Activated CD4-positive, alpha-beta T cell treated with anti-CD3 and anti-CD28 coated beads for 36 hours (primary cell): ENCODE results near the gene PIR. TPM values are rescaled to one million over a fixed set of nuclear protein-coding genes. Genes with fewer than 3 reads are reported as not detected.

Experiments used
- ATAC-seq: fragments of 200-7000 bp; cut with Tn5 transposase; one replicate; pipeline ENCODE4 v1.10.0; 2021; ENCODE audit warnings: mild to moderate bottlenecking, moderate library complexity
- CTCF ChIA-PET: fragments of 350-600 bp; sonication (Branson Sonifier 250); formaldehyde crosslinking; loops from one replicate; lab custom pipeline; 2021; ENCODE audit warnings: antibody characterized with exemption; lab: Charles Lee
- POLR2A ChIA-PET: fragments of 350-600 bp; sonication (Branson Sonifier 250); formaldehyde crosslinking; loops from one replicate; lab custom pipeline; 2021; ENCODE audit warnings: antibody characterized with exemption, inconsistent platforms; lab: Charles Lee
- DNase-seq: peaks from one replicate; pipeline ENCODE4 v3.0.0-alpha.2; 2020
- H3K27ac Mint-ChIP-seq: one replicate; pipeline ENCODE4 v1.8.0; 2021; ENCODE audit warnings: mixed read lengths
- H3K27me3 Mint-ChIP-seq: one replicate; pipeline ENCODE4 v1.8.0; 2021; ENCODE audit warnings: mixed read lengths
- H3K36me3 Mint-ChIP-seq: one replicate; pipeline ENCODE4 v1.8.0; 2021; ENCODE audit warnings: low read depth, mixed read lengths
- H3K4me1 Mint-ChIP-seq: one replicate; pipeline ENCODE4 v1.8.0; 2021; ENCODE audit warnings: mixed read lengths
- H3K4me3 Mint-ChIP-seq: one replicate; pipeline ENCODE4 v1.8.0; 2021; ENCODE audit warnings: mild to moderate bottlenecking, moderate library complexity, mixed read lengths
- H3K9me3 Mint-ChIP-seq: one replicate; pipeline ENCODE4 v1.8.0; 2021; ENCODE audit warnings: low read depth, mixed read lengths
- intact Hi-C, 2 experiments: fragments of 100-400 bp; cut with DNase I in 1 of 2; cut with micrococcal nuclease in 1 of 2; formaldehyde crosslinking; loops; one replicate each; pipeline versions ENCODE4 v1.14.2 to v1.15.1; 2022 to 2024; cut with DNase I, micrococcal nuclease
- total RNA-seq, 2 experiments: library from RNA; stranded (reverse); gene quantifications; one replicate each; pipeline ENCODE4 v1.2.3, GENCODE V29; 2021

The PIR gene
- total RNA-seq, 2 experiments from 2014 or later = 1.4 to 2.3 TPM

DNA sequence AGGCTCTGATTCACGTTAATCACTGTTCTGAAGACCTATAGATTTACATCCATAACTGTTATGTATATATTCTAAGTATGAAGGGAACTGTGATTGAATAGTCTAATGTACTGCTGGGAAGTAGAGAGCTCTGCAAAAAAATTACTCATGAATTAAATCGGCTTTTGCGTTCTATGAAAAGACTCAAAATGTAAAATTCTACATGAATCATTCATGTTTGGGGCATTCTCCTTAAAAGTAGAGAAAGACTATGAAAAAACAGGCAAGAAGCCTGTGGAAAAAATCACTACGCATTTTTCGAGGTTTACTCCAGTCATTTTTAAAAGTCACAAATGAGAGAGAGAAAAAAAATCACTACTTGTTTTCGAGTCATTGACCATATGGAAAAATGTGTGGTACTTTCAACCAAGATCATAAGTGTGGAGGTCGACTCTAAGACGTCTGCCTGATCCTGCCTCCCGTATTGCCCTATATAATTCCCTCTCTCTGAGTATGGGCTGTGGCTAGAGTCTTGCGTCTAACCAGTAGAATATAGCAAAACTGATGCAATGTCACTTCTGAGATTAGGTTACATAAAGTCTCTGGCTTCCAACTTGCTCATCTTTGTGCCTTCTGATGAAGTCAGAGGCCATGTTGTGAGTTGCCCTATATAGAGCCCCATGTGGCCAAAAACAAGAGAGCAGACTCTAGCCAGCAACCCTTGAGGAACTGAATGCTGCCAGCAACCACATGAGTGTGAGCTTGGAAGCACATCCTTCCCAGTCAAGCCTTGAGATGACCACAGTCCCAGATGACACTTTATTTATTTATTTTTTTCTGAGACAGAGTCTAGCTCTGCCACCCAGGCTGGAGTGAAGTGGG lies 76.8 kb downstream of the PIR start:
- ATAC-seq = peak; percentile 36
- Mint-ChIP-seq H3K27ac (no peak overlapping the region), H3K36me3 (peaks cover 3% of the 10 kb centered on the region), H3K4me1 (no peaks in the 10 kb centered on the region), H3K9me3 (peaks cover 3% of the 10 kb centered on the region), H3K4me3 (no peak overlapping the region), H3K27me3 (no peaks in the 10 kb centered on the region)
- intact Hi-C loops = no loop called here
- ChIA-PET POLR2A (no interaction called here), CTCF (no interaction called here)
- peak; percentile 3 for DNase-seq

DNA sequence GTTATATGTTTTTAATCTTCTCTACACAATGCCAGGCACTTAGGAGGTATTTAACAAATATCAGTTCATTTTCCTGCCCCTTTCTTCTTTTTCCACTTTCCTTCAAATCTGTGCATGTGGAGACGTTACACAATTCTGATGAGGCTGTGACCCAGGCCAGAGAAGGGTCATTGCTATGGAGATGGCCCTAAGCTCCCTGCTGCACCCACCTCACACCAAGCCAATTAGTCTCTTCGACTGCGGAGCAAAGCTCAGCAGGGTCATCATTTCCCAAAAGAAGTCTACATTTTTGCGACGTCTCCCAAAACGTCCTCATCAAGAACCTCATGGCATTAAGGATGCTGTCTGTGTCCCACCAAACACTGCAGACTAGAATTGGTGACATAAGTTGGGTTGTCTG lies 80.0 kb downstream of the PIR start:
- peaks cover 3% of the 10 kb centered on the region for H3K9me3 Mint-ChIP-seq
- no peak for DNase-seq
- no peak overlapping the region for H3K4me3 Mint-ChIP-seq
- H3K36me3 Mint-ChIP-seq = peaks cover 3% of the 10 kb centered on the region
- no peak overlapping the region for H3K27ac Mint-ChIP-seq
- ChIA-PET CTCF (no interaction called here), POLR2A (no interaction called here)
- no peaks in the 10 kb centered on the region for H3K4me1 Mint-ChIP-seq
- intact Hi-C loops = no loop called here
- peaks cover 1% of the 10 kb centered on the region for H3K27me3 Mint-ChIP-seq
- no peak for ATAC-seq

GRCh38 chrX:15410947-15411346 lies 82.2 kb downstream of the PIR start:
- Mint-ChIP-seq H3K27me3 (peaks cover 1% of the 10 kb centered on the region), H3K9me3 (no peaks in the 10 kb centered on the region), H3K4me1 (no peaks in the 10 kb centered on the region), H3K36me3 (no peaks in the 10 kb centered on the region), H3K27ac (no peak overlapping the region), H3K4me3 (no peak overlapping the region)
- intact Hi-C loops = no loop called here
- ATAC-seq (no peak), DNase-seq (no peak)
- ChIA-PET CTCF (no interaction called here), POLR2A (no interaction called here)

DNA sequence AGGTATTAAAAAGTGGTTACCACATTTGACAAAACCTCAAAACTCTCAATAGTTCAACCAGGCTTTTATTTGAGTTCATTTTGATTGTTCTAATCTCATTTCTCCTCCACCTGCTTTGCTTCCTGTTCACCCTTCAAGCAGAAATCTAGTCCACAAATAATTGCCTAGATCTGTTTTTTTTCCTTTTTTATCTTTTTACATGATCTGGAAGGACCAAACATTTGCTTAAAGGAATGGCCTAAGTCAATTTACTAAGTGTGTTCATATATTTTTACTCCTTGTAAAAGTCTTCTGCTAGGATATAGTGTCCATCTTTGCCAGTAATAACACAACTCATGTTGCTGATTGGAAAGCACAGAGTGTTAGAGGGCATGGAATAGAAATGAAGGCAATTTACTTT lies 82.7 kb downstream of the PIR start:
- intact Hi-C loops = no loop called here
- ChIA-PET CTCF (no interaction called here), POLR2A (no interaction called here)
- Mint-ChIP-seq H3K27me3 (peaks cover 1% of the 10 kb centered on the region), H3K4me1 (no peaks in the 10 kb centered on the region), H3K4me3 (no peak overlapping the region), H3K9me3 (no peaks in the 10 kb centered on the region), H3K27ac (no peak overlapping the region), H3K36me3 (no peaks in the 10 kb centered on the region)
- ATAC-seq = no peak
- no peak for DNase-seq

- Mint-ChIP-seq H3K4me3 (no peak overlapping the region), H3K9me3 (no peaks in the 10 kb centered on the region), H3K27me3 (peaks cover 1% of the 10 kb centered on the region), H3K36me3 (no peaks in the 10 kb centered on the region), H3K4me1 (peaks cover 4% of the 10 kb centered on the region), H3K27ac (no peak overlapping the region)
- intact Hi-C loops = no loop called here
- ATAC-seq (no peak), DNase-seq (no peak)
- ChIA-PET POLR2A (no interaction called here), CTCF (no interaction called here)
These were observed 87.3 kb downstream of the PIR start for GRCh38 chrX:15405846-15406245.

DNA sequence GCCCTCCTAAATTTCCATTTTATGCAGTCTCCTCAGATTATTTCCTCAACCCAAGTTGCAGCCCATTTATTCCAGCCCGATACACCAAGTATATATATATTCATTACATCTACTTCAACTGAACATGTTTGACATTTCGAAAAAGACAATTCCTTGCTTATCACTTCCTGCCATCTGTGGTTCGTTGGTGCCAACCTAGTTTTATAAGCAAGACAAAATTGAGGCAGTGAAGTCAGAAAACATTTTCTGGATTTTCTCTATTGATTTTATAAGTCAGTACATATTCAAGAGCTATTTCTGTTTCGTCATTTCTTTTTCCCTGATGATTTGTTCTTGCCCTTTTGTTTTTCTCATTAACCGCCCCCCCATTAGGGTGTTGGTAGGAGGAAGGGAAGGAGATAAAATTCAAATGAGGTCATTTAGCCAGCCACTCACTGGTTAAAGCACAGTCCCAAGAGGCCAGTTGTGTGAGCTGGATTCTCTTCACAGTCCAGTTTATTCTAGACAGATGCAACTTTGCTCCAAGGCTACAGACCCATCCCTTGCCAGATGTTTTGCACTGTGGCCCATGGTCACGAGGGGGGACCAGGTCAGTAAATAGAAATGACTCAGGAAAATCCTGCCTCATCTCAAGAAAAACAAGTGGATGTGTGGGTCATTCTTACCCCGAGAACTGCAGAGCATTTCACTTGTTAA lies 88.6 kb downstream of the PIR start:
- H3K4me3 Mint-ChIP-seq = no peak overlapping the region

DNA sequence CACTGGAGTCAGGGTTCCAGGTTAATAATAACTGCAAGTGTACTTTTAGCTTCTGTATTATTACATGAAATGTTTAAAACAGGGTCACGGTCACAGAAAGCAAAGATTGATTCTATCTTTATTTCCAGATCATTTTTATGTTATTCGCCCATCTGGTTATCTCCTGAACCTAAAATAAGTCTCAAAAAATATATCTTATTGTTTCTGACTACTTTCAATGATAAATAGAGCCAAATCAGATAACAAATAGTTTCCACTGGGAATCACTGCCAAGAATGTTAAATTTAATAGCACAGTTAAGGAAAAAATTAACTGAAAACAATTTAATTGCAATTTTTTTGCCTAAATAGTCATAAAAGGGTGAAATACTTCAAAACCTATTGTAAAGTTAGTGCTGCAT lies 91.8 kb downstream of the PIR start:
- CTCF ChIA-PET = no interaction called here
- H3K36me3 Mint-ChIP-seq = no peaks in the 10 kb centered on the region
- POLR2A ChIA-PET = no interaction called here
- no peak overlapping the region for H3K4me3 Mint-ChIP-seq
- intact Hi-C loops = no loop called here
- no peak for DNase-seq
- no peak for ATAC-seq
- no peaks in the 10 kb centered on the region for H3K27me3 Mint-ChIP-seq
- H3K9me3 Mint-ChIP-seq = no peaks in the 10 kb centered on the region
- no peak overlapping the region for H3K27ac Mint-ChIP-seq
- H3K4me1 Mint-ChIP-seq = peaks cover 4% of the 10 kb centered on the region

More for the DNA sequence above, 88.6 kb downstream of the PIR start:
- intact Hi-C loops = no loop called here
- ATAC-seq = no peak
- no peaks in the 10 kb centered on the region for H3K36me3 Mint-ChIP-seq
- no peaks in the 10 kb centered on the region for H3K9me3 Mint-ChIP-seq
- POLR2A ChIA-PET = no interaction called here
- no peak for DNase-seq
- H3K4me1 Mint-ChIP-seq = peaks cover 4% of the 10 kb centered on the region
- H3K27me3 Mint-ChIP-seq = peaks cover 1% of the 10 kb centered on the region
- CTCF ChIA-PET = no interaction called here
- H3K27ac Mint-ChIP-seq = no peak overlapping the region

GRCh38 chrX:15399962-15400391 lies 93.2 kb downstream of the PIR start:
- Mint-ChIP-seq H3K9me3 (no peaks in the 10 kb centered on the region), H3K4me3 (no peak overlapping the region), H3K4me1 (peaks cover 4% of the 10 kb centered on the region), H3K27me3 (no peaks in the 10 kb centered on the region), H3K36me3 (no peaks in the 10 kb centered on the region), H3K27ac (no peak overlapping the region)
- intact Hi-C loops = no loop called here
- ATAC-seq = no peak
- ChIA-PET CTCF (no interaction called here), POLR2A (no interaction called here)
- no peak for DNase-seq

- Mint-ChIP-seq H3K36me3 (no peaks in the 10 kb centered on the region), H3K4me1 (no peaks in the 10 kb centered on the region), H3K27me3 (no peaks in the 10 kb centered on the region), H3K9me3 (no peaks in the 10 kb centered on the region), H3K27ac (no peak overlapping the region), H3K4me3 (no peak overlapping the region)
- ATAC-seq (no peak), DNase-seq (no peak)
- intact Hi-C loops = no loop called here
- ChIA-PET CTCF (no interaction called here), POLR2A (no interaction called here)
These were observed 94.3 kb downstream of the PIR start for GRCh38 chrX:15398874-15399273.

DNA sequence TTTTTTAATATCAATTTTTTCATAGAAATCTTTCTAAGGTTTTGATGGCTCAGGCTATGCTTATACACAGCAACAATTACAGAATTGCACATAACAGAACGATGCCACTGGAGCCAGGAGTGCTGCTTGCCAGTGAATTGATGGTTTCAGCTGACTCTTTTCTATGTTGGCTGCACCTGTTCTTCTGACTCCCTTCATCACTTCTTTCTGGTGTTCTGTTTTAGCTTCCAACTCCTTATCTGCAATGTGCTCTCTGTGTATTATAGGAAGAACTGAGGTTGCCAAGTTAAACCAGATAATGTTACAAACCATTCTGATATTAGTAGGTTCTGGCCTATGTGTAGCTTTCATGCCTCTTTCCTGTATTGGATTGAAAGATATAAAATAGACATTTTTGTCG lies 97.3 kb downstream of the PIR start:
- Mint-ChIP-seq H3K36me3 (no peaks in the 10 kb centered on the region), H3K4me3 (no peak overlapping the region), H3K27ac (no peak overlapping the region), H3K4me1 (no peaks in the 10 kb centered on the region), H3K9me3 (no peaks in the 10 kb centered on the region), H3K27me3 (peaks cover 2% of the 10 kb centered on the region)
- ChIA-PET POLR2A (no interaction called here), CTCF (no interaction called here)
- DNase-seq (no peak), ATAC-seq (no peak)
- intact Hi-C loops = no loop called here

GRCh38 chrX:15391850-15392249 lies 101.3 kb downstream of the PIR start:
- intact Hi-C loops = no loop called here
- Mint-ChIP-seq H3K4me1 (no peaks in the 10 kb centered on the region), H3K36me3 (no peaks in the 10 kb centered on the region), H3K9me3 (no peaks in the 10 kb centered on the region), H3K27ac (no peak overlapping the region), H3K4me3 (no peak overlapping the region), H3K27me3 (peaks cover 2% of the 10 kb centered on the region)
- ATAC-seq (no peak), DNase-seq (no peak)
- CTCF ChIA-PET = interaction anchor here (0.5 to 0.6 kb wide), 2 partner anchors 33 to 51 kb away, joined by 3 to 4 read pairs; no protein-coding TSS in a partner anchor
- POLR2A ChIA-PET = no interaction called here

GRCh38 chrX:15384304-15384703 lies 108.8 kb downstream of the PIR start, which contains the start of gene VEGFD:
VEGFD (minus strand) TSS chrX:15384413; CDS start chrX:15383946, 467 bp downstream.
- no peaks in the 10 kb centered on the region for H3K4me1 Mint-ChIP-seq
- H3K27ac Mint-ChIP-seq = no peak within 1 kb of the TSS
- ATAC-seq = no peak
- no peaks in the 10 kb centered on the region for H3K9me3 Mint-ChIP-seq
- H3K4me3 Mint-ChIP-seq = no peak within 1 kb of the TSS
- H3K27me3 Mint-ChIP-seq = peaks cover 5% of the 10 kb centered on the region
- intact Hi-C loops = no loop called here
- ChIA-PET CTCF (no interaction called here), POLR2A (no interaction called here)
- DNase-seq = no peak
- H3K36me3 Mint-ChIP-seq = no peaks in the 10 kb centered on the region
